DMS53 treated with DMSO at 0.1 percent for 48 hours (cell line): Measurements from ENCODE around the gene PNKD.

Experiments used
- DNase-seq: peaks from one replicate; lab custom pipeline; 2025; ENCODE audit not compliant: unreplicated experiment; lab: John Stamatoyannopoulos, UW

Gene PNKD

GRCh38 chr2:218269900-218270720 lies at the start of gene PNKD, which contains the start of gene AAMP:
TSS of gene PNKD (plus strand) at chr2:218270519. CDS start at chr2:218270536, 17 bp downstream.
TSS of gene AAMP (minus strand) at chr2:218270137. CDS start at chr2:218270086, 51 bp downstream.
- peak; percentile 95 for DNase-seq

- DNase-seq: no peak
These were observed 49.3 kb upstream of the PNKD start for GRCh38 chr2:218221000-218221399.

- no peak for DNase-seq
These were observed 47.3 kb upstream of the PNKD start for GRCh38 chr2:218223046-218223445.

- DNase-seq: no peak
These were observed 46.1 kb upstream of the PNKD start for GRCh38 chr2:218224186-218224585.

GRCh38 chr2:218226903-218227302 lies 43.4 kb upstream of the PNKD start:
- no peak for DNase-seq

GRCh38 chr2:218228366-218229090 lies 41.8 kb upstream of the PNKD start:
- DNase-seq: no peak

DNA sequence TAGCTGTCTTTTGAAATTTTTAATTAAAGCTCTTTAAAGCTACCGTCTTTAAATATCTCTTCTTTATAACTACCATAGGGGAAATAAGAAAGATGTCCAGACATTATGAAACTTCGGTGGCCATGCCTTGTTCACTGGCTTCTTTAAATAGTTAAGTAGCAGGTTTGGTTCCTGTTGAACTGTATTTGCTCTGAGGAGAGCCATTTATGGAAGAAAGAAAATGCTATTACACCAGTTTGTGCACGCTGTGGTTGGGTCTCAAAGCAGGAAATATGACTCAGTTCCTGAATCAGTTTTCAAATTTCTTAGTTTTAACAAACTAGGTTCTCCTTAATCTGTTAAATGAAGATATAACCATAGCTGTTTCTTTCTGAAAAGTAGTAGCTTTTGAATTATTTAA lies 41.1 kb upstream of the PNKD start:
- DNase-seq: no peak

- DNase-seq: no peak
These were observed 40.5 kb upstream of the PNKD start for GRCh38 chr2:218229851-218230250.

DNA sequence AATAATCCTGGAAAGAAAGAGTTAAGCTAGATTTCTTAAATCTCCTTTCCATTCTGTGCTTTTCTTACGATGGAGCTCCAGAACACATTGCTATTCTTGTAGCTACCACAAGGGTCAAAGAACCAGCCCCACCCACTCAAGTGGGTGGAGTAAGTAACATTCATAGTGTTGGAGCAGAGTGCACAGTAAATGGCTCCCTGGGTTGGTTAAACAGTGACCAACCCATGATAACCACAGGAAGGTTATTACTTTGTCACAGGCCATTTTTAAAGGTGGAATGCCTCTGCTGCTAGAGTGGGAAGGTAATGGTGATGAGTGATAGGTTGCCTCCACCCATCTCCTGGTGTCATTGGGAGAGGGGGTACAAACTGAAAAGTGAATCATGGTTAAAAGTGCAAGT lies 39.4 kb upstream of the PNKD start:
- DNase-seq: no peak

GRCh38 chr2:218233543-218233942 lies 36.8 kb upstream of the PNKD start:
- DNase-seq: no peak

GRCh38 chr2:218234521-218234920 lies 35.8 kb upstream of the PNKD start:
- no peak for DNase-seq

DNA sequence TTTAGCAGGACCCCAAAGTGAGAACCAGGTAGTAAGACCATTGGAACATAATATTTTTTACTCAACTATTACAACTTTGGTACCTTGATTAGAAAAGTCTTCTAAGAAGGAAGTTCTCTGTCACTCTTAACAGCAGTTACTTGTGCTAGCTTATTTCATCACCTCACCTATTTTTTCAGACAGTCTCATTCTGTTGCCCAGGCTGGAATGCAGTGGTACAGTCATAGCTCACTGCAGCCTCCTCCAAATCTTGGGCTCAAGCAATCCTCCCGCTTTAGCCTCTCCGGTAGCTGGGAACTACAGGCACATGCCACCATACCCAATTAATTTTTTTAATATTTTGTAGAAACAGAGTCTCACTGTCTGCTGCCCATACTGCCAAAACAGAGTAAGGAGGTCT lies 35.3 kb upstream of the PNKD start:
- DNase-seq: no peak

- no peak for DNase-seq
These were observed 33.5 kb upstream of the PNKD start for GRCh38 chr2:218236829-218237228.

- DNase-seq: no peak
These were observed 31.4 kb upstream of the PNKD start for GRCh38 chr2:218238887-218239286.

GRCh38 chr2:218244204-218244603 lies 26.1 kb upstream of the PNKD start:
- no peak for DNase-seq

- no peak for DNase-seq
These were observed 25.7 kb upstream of the PNKD start for GRCh38 chr2:218244665-218245064.

GRCh38 chr2:218245214-218245613 lies 25.1 kb upstream of the PNKD start:
- no peak for DNase-seq

DNA sequence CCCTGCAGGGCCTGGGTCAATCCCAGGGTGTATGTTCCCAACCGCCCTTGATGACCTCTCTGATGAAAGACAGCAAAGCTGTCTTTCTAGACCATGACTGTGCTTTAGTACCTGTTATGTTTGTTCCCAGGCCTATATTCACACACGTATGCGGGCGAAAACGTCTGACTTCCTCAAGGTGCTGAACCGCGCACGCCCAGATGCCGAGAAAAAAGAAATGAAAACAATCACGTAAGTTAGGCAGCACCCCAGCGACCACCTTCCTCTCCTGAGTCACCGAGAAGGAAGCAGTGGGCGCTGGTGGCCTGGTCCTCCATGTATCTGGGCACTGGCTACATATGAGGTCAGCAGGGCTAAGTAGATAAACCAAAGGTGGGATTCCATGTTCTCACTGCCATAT lies 20.6 kb upstream of the PNKD start:
- DNase-seq: no peak

DNA sequence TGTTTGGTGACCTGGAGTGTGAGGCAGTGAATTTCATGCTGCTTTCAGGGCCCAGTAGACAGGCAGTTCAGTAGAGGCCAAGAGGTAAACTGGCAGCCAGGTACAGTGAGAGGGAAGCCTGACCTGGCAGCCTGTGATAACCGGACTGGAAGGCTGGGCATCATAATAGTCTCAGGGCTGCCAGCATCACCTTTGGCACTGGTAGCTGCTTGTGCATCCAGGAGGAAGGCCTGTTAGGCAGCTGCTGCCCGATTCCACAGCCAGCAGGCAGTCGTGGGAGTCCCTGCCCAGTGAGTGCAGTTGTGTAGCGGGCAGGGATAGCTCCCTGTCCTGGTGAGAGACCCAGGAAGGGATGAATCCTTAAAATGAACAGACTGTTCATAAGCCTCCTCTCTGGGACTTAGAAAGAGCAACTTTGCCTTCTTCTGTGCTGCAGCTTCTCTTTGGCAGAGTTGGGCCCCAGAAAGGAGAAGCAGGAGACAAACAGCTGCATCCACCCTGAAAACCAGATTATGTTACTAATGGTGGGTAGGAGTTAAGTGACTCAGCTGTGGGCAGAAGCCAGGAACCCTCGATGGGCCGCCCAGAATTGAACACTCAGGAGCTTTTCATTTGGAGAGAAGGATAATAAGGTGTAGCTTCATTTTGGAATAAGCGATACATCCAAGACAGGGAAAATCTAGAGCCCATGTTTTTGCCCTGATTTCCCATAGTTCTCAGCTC lies 17.6 kb upstream of the PNKD start:
- no peak for DNase-seq

GRCh38 chr2:218253232-218253625 lies 17.1 kb upstream of the PNKD start:
- DNase-seq: no peak

DNA sequence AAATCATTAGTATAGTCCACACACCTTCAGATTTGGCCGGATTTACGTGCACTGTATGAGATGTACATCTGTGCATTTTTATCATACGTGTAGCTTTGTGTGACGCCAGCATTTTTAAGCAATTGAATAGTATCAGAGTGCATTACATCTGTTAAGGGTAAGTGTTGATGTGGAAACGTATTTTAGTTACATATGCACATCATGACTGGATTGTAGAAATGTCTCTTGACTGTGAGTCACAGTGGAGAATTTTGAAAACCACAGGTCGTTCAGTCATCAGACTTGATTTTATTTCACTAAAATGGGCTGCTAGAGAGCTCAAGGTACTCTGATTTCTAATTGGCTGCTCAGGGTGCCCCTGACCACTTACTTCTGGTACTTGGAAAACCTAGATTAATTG lies 14.9 kb upstream of the PNKD start:
- DNase-seq: no peak
